HepG2 (cell line): ENCODE measurements around the gene TRIM3.

Experiments
- ASH2L ChIP-seq: fragments of 300-600, 200-600 bp; sonication (generic); IDR thresholded peaks from 2 replicates; pipeline ENCODE4 v1.7.0; 2017; ENCODE audit warnings: low read depth, mild to moderate bottlenecking, moderate library complexity, mixed read lengths, low read length; ENCODE audit not compliant: insufficient read length
- CTCF ChIP-seq: sonication (generic); formaldehyde crosslinking; IDR thresholded peaks from 2 replicates; pipeline ENCODE4 v1.5.0; 2020; ENCODE audit warnings: mild to moderate bottlenecking, missing genetic modification reagents, moderate library complexity
- FOSL1 ChIP-seq: sonication (generic); formaldehyde crosslinking; IDR thresholded peaks from 2 replicates; pipeline ENCODE4 v1.9.0; 2021; ENCODE audit warnings: missing genetic modification reagents, borderline replicate concordance
- FOXK1 ChIP-seq: sonication (generic); formaldehyde crosslinking; IDR thresholded peaks from 2 replicates; pipeline ENCODE4 v1.4.0; 2020; ENCODE audit warnings: low read depth, missing genetic modification reagents, borderline replicate concordance
- MAZ ChIP-seq, 2 experiments: sonication (generic) in 1 of 2; formaldehyde crosslinking in 1 of 2; IDR thresholded peaks; 2 replicates each; pipeline versions ENCODE4 v1.5.0 to v1.6.1; 2012 to 2020; ENCODE audit warnings: low read depth in 2 of 2, mild to moderate bottlenecking in 2 of 2, borderline replicate concordance in 1 of 2, improper control_type of control experiment in 1 of 2, low read length in 1 of 2, missing genetic modification reagents in 1 of 2, moderate library complexity in 1 of 2
- RAD21 ChIP-seq: fragments of 450-650 bp; formaldehyde crosslinking; IDR thresholded peaks from 2 replicates; pipeline ENCODE4 v1.5.0; 2020; ENCODE audit warnings: mild to moderate bottlenecking
- SMC3 ChIP-seq: IDR thresholded peaks from 2 replicates; pipeline ENCODE4 v1.6.1; 2011; ENCODE audit warnings: low read length, improper control_type of control experiment
- ZBTB7A ChIP-seq: sonication (generic); formaldehyde crosslinking; IDR thresholded peaks from 2 replicates; pipeline ENCODE4 v1.8.0; 2022; ENCODE audit warnings: mild to moderate bottlenecking, missing genetic modification reagents
- ZNF138 ChIP-seq: sonication (generic); formaldehyde crosslinking; IDR thresholded peaks from 2 replicates; pipeline ENCODE4 v1.5.0; 2020; ENCODE audit warnings: mild to moderate bottlenecking, low read depth, missing genetic modification reagents
- ZNF275 ChIP-seq: sonication (generic); formaldehyde crosslinking; IDR thresholded peaks from 2 replicates; pipeline ENCODE4 v1.8.0; 2022; ENCODE audit warnings: missing genetic modification reagents, mild to moderate bottlenecking, inconsistent platforms, borderline replicate concordance
- ZNF83 ChIP-seq: sonication (generic); formaldehyde crosslinking; IDR thresholded peaks from 2 replicates; pipeline ENCODE4 v1.4.0; 2020; ENCODE audit warnings: missing genetic modification reagents, mild to moderate bottlenecking, borderline replicate concordance

GRCh38 chr11:6505577-6506240 lies 32.0 kb upstream of the TRIM3 start:
- TF ChIP-seq ZNF83 (CRISPR knock-in tag) (no peak), CTCF (CRISPR knock-in tag) (peak; percentile 75), RAD21 (0 out of 2 replicates have a peak, but pooled peaks have one; percentile 36), ZNF138 (CRISPR knock-in tag) (no peak), MAZ (IDR thresholded peaks at IDR 0.05; ENCODE audit: borderline replicate concordance, low read depth, low read length) (no peak), MAZ (CRISPR knock-in tag; IDR thresholded peaks at IDR 0.05; ENCODE audit: low read depth) (no peak), FOSL1 (CRISPR knock-in tag) (no peak), FOXK1 (CRISPR knock-in tag) (no peak), SMC3 (peak; percentile 60; the same call in 1 of the 2 replicates), ASH2L (no peak), ZBTB7A (CRISPR knock-in tag) (no peak), ZNF275 (CRISPR knock-in tag) (no peak)
